Measurements from ENCODE around the gene TECTB. TPM values are rescaled to one million over a fixed set of nuclear protein-coding genes. Genes with fewer than 3 reads are reported as not detected.

Gene TECTB
- not detected for total RNA-seq

DNA sequence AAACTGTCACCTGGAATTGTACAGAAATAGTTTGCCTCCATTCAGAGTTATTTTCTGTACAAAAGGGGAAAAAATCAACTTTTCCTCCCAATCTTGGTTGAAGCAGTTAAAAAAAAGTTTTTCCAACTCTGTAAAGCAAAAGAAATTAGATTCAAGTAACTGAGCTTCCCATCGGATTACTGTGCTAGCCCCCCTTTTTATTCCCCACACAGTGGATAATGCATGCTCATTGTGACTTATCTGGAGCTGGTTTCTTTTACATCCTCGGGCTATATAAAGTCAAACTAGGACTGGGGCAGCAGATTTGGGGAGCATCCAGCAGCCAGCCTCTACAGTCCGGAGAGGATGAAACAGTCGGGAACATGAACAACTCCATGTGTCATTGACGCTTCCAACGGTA lies at the start of gene TECTB:
TSS of gene TECTB (plus strand) at position 301 of the 400 bp plus-strand sequence. CDS start 335 bp downstream, outside the sequence.
- Histone ChIP-seq H3K27me3 (no peaks in the 10 kb centered on the region), H3K27ac (no peak within 1 kb of the TSS), H3K36me3 (no peaks in the 10 kb centered on the region), H3K4me1 (peaks cover 0 to 9% (median 0%) of the 10 kb centered on the region in 4 donors), H3K4me3 (no peak within 1 kb of the TSS), H3K9me3 (no peaks in the 10 kb centered on the region)
- TF ChIP-seq EP300 (IDR thresholded peaks at IDR 0.05), result no peak
- no peak for TF ChIP-seq POLR2A (IDR thresholded peaks at IDR 0.05)
- TF ChIP-seq CTCF (IDR thresholded peaks at IDR 0.05), result no peak
- no peak for DNase-seq (ENCODE audit: low spot score in 2 of 2)
- 49 to 58% methylated on average over 6 of the region's 6 CpGs for WGBS, 2 donors

GRCh38 chr10:112235141-112235540 lies 48.1 kb upstream of the TECTB start:
- no peaks in the 10 kb centered on the region for H3K4me1 ChIP-seq
- H3K36me3 ChIP-seq, result no peaks in the 10 kb centered on the region
- no peak overlapping the region for H3K27ac ChIP-seq
- H3K27me3 ChIP-seq, result no peaks in the 10 kb centered on the region
- DNase-seq (ENCODE audit: low spot score in 2 of 2), result no peak
- WGBS, 2 donors, result 80 to 81% methylated on average over 7 of the region's 7 CpGs
- TF ChIP-seq EP300 (IDR thresholded peaks at IDR 0.05) (no peak), POLR2A (IDR thresholded peaks at IDR 0.05) (no peak), CTCF (IDR thresholded peaks at IDR 0.05) (no peak)
- no peak overlapping the region for H3K4me3 ChIP-seq
- H3K9me3 ChIP-seq, result peaks cover 0 to 25% (median under 1%) of the 10 kb centered on the region in 4 donors

GRCh38 chr10:112235920-112236319 lies 47.3 kb upstream of the TECTB start:
- Histone ChIP-seq H3K9me3 (peaks cover 0 to 33% (median 3%) of the 10 kb centered on the region in 4 donors), H3K36me3 (no peaks in the 10 kb centered on the region), H3K27ac (no peak overlapping the region), H3K4me3 (no peak overlapping the region), H3K27me3 (no peaks in the 10 kb centered on the region), H3K4me1 (no peaks in the 10 kb centered on the region)
- no peak for DNase-seq (ENCODE audit: low spot score in 2 of 2)
- WGBS, 2 donors, result 55 to 61% methylated on average over 4 of the region's 4 CpGs
- no peak for TF ChIP-seq POLR2A (IDR thresholded peaks at IDR 0.05)
- no peak for TF ChIP-seq CTCF (IDR thresholded peaks at IDR 0.05)
- no peak for TF ChIP-seq EP300 (IDR thresholded peaks at IDR 0.05)

DNA sequence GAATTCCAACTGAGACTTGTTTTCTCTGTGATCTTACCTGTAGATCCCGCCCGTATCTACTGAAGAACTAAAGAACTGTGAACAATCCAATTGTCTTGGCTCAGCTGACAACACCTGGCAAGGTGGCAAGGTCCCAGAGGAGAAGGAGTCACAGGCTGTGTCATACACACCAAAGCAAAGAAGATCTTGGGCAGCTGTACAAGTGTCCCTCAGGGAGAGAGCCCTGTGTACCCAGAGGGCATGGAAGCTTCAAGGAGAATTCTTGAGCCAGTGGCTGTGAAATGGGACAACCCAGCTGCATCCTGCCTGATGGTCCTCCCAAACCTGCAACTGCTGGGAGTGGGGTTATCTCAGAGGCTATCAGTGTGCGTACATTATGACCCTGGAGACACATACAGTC lies 46.7 kb upstream of the TECTB start:
- TF ChIP-seq CTCF (IDR thresholded peaks at IDR 0.05) (no peak), POLR2A (IDR thresholded peaks at IDR 0.05) (no peak), EP300 (IDR thresholded peaks at IDR 0.05) (no peak)
- Histone ChIP-seq H3K9me3 (peaks cover 0 to 35% (median 3%) of the 10 kb centered on the region in 4 donors), H3K36me3 (no peaks in the 10 kb centered on the region), H3K4me3 (no peak overlapping the region), H3K27ac (no peak overlapping the region), H3K4me1 (no peaks in the 10 kb centered on the region), H3K27me3 (no peaks in the 10 kb centered on the region)
- DNase-seq (ENCODE audit: low spot score in 2 of 2), result no peak
- 90 to 91% methylated on average over 3 of the region's 3 CpGs for WGBS, 2 donors

- H3K4me1 ChIP-seq, result no peaks in the 10 kb centered on the region
- WGBS, 2 donors, result 88 to 93% methylated on average over 5 of the region's 5 CpGs
- no peak overlapping the region for H3K4me3 ChIP-seq
- no peak for DNase-seq (ENCODE audit: low spot score in 2 of 2)
- peaks cover 0 to 35% (median 3%) of the 10 kb centered on the region in 4 donors for H3K9me3 ChIP-seq
- H3K36me3 ChIP-seq, result no peaks in the 10 kb centered on the region
- no peak overlapping the region for H3K27ac ChIP-seq
- H3K27me3 ChIP-seq, result no peaks in the 10 kb centered on the region
- TF ChIP-seq CTCF (IDR thresholded peaks at IDR 0.05), result no peak
- no peak for TF ChIP-seq EP300 (IDR thresholded peaks at IDR 0.05)
- no peak for TF ChIP-seq POLR2A (IDR thresholded peaks at IDR 0.05)
Measured at GRCh38 chr10:112239347-112239746, 43.9 kb upstream of the TECTB start.
